ENCODE measurements around the gene PYGB. TPM values are rescaled to one million over a fixed set of nuclear protein-coding genes. Genes with fewer than 3 reads are reported as not detected.

The PYGB gene
- polyA plus RNA-seq, 4 donors, result 25.7 to 38.4 (median 32.7) TPM

DNA sequence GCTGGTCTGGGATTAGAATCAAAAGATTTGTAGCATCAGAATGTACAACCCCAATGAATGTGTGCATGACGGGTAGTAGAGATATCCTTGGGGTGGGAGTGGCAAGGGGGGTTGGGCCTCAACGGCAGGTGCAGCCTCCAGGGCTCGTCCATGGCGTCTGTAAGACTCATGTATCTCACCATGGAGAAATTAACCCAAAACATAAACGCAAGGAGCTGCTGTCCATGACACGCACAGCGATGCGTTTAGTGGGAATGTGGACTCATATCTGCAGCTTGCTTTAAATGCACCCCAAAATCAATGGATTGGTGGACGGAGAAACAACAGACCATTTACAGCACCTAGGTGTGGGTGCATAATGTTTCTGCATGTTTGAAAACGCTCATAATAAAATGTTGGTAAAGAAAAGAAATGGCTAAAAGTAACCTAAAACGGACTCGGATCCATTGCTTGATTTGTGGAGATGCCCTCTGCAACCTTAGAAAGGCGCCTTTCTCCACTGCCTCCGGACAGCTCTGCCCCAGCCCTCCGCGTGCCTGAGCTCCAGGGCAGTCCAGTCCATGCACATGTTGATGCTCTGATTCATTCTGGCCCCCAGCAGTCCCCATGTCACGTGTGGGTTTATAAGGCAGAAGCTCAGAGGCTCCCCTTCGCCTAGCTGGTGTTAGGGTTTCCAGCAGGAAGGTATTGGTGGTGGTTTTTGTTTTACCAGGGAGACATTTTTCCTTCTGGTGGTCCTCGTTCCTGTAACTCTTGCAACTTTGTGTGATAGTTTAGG is 24.5 kb downstream of the PYGB start:
- FAIRE-seq (no peak), DNase-seq (no peak)
- Histone ChIP-seq H3K27ac (ENCODE audit: low read depth in 1 of 3, low read length in 2 of 3) (no peak overlapping the region), H3K4me3 (ENCODE audit: low read depth in 1 of 3, low read length in 3 of 3) (no peak overlapping the region), H3K4me1 (ENCODE audit: control insufficient read depth in 3 of 3, insufficient read depth in 2 of 3, low read depth in 1 of 3, low read length in 2 of 3) (no peaks in the 10 kb centered on the region), H3K36me3 (ENCODE audit: control insufficient read depth in 3 of 3, insufficient read depth in 2 of 3, low read depth in 1 of 3, low read length in 3 of 3) (peaks cover 18 to 78% (median 27%) of the 10 kb centered on the region in 3 donors), H3K27me3 (ENCODE audit: control insufficient read depth in 3 of 3, insufficient read depth in 3 of 3, low read length in 3 of 3) (no peaks in the 10 kb centered on the region), H3K9me3 (ENCODE audit: control insufficient read depth in 2 of 2, insufficient read depth in 1 of 2, low read depth in 1 of 2, low read length in 1 of 2) (no peaks in the 10 kb centered on the region)
- WGBS, 3 donors, result 88 to 92% (median 91%) methylated on average over 19 of the region's 19 CpGs

- H3K27ac ChIP-seq (ENCODE audit: low read depth in 1 of 3, low read length in 2 of 3), result no peak overlapping the region
- H3K36me3 ChIP-seq (ENCODE audit: control insufficient read depth in 3 of 3, insufficient read depth in 2 of 3, low read depth in 1 of 3, low read length in 3 of 3), result peaks cover 18 to 85% (median 28%) of the 10 kb centered on the region in 3 donors
- no peak for DNase-seq
- H3K9me3 ChIP-seq (ENCODE audit: control insufficient read depth in 2 of 2, insufficient read depth in 1 of 2, low read depth in 1 of 2, low read length in 1 of 2), result no peaks in the 10 kb centered on the region
- no peaks in the 10 kb centered on the region for H3K4me1 ChIP-seq (ENCODE audit: control insufficient read depth in 3 of 3, insufficient read depth in 2 of 3, low read depth in 1 of 3, low read length in 2 of 3)
- no peak for FAIRE-seq
- no peaks in the 10 kb centered on the region for H3K27me3 ChIP-seq (ENCODE audit: control insufficient read depth in 3 of 3, insufficient read depth in 3 of 3, low read length in 3 of 3)
- 93 to 97% (median 94%) methylated on average over 10 of the region's 10 CpGs for WGBS, 3 donors
- H3K4me3 ChIP-seq (ENCODE audit: low read depth in 1 of 3, low read length in 3 of 3), result no peak overlapping the region
Measured at GRCh38 chr20:25273046-25273445, 25.2 kb downstream of the PYGB start.

DNA sequence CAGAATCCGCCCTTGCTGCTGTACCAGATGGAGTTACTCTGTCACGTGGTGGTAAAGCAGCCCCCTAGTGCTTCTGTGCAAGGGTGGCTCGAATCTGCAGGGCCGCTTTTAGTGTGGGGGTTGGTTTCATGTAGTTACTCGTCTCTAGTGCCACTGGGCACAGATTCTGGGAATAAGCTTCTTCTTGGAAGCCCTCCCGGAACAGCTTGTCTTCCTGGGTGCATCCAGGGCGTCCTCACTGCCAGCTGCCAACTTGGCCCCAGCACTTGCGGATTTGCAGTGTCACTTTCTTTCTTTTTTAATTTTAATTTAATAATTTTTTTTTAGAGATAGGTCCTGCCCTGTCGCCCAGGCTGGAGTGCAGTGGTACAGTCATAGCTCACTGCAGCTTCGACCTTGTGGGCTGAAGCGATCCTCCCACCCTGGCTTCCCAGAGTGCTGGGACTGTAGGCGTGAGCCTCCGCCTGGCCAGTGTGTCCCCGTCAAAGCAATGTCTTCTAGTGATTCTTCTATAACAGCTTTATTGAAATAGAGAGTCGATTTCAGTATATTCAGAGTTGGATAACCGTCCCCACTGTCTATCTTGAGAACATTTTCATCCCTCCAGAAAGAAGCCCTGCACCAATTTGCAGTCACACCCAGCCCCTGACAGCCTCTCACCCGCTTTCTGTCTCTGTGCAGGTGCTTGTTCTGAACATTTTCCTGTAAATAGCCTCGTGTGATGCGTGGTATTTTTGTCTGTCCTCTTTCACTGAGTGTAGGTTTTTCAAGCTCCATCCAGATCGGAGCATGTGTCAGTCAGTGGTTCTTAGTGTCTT is 25.9 kb downstream of the PYGB start:
- DNase-seq (no peak), FAIRE-seq (no peak)
- H3K4me3 ChIP-seq (ENCODE audit: low read depth in 1 of 3, low read length in 3 of 3), result no peak overlapping the region
- no peak overlapping the region for H3K27ac ChIP-seq (ENCODE audit: low read depth in 1 of 3, low read length in 2 of 3)
- H3K36me3 ChIP-seq (ENCODE audit: control insufficient read depth in 3 of 3, insufficient read depth in 2 of 3, low read depth in 1 of 3, low read length in 3 of 3), result peaks cover 21 to 92% (median 29%) of the 10 kb centered on the region in 3 donors
- no peaks in the 10 kb centered on the region for H3K9me3 ChIP-seq (ENCODE audit: control insufficient read depth in 2 of 2, insufficient read depth in 1 of 2, low read depth in 1 of 2, low read length in 1 of 2)
- H3K4me1 ChIP-seq (ENCODE audit: control insufficient read depth in 3 of 3, insufficient read depth in 2 of 3, low read depth in 1 of 3, low read length in 2 of 3), result no peaks in the 10 kb centered on the region
- H3K27me3 ChIP-seq (ENCODE audit: control insufficient read depth in 3 of 3, insufficient read depth in 3 of 3, low read length in 3 of 3), result no peaks in the 10 kb centered on the region
- WGBS, 3 donors, result 91 to 95% (median 93%) methylated on average over 20 of the region's 20 CpGs

- no peaks in the 10 kb centered on the region for H3K4me1 ChIP-seq (ENCODE audit: control insufficient read depth in 3 of 3, insufficient read depth in 2 of 3, low read depth in 1 of 3, low read length in 2 of 3)
- no peak overlapping the region for H3K27ac ChIP-seq (ENCODE audit: low read depth in 1 of 3, low read length in 2 of 3)
- FAIRE-seq, result no peak
- no peak for DNase-seq
- no peaks in the 10 kb centered on the region for H3K9me3 ChIP-seq (ENCODE audit: control insufficient read depth in 2 of 2, insufficient read depth in 1 of 2, low read depth in 1 of 2, low read length in 1 of 2)
- no peaks in the 10 kb centered on the region for H3K27me3 ChIP-seq (ENCODE audit: control insufficient read depth in 3 of 3, insufficient read depth in 3 of 3, low read length in 3 of 3)
- no peak overlapping the region for H3K4me3 ChIP-seq (ENCODE audit: low read depth in 1 of 3, low read length in 3 of 3)
- peaks cover 15 to 92% (median 27%) of the 10 kb centered on the region in 3 donors for H3K36me3 ChIP-seq (ENCODE audit: control insufficient read depth in 3 of 3, insufficient read depth in 2 of 3, low read depth in 1 of 3, low read length in 3 of 3)
- 91 to 97% (median 96%) methylated on average over 20 of the region's 20 CpGs for WGBS, 3 donors
Measured at GRCh38 chr20:25274481-25274880, 26.6 kb downstream of the PYGB start.

DNA sequence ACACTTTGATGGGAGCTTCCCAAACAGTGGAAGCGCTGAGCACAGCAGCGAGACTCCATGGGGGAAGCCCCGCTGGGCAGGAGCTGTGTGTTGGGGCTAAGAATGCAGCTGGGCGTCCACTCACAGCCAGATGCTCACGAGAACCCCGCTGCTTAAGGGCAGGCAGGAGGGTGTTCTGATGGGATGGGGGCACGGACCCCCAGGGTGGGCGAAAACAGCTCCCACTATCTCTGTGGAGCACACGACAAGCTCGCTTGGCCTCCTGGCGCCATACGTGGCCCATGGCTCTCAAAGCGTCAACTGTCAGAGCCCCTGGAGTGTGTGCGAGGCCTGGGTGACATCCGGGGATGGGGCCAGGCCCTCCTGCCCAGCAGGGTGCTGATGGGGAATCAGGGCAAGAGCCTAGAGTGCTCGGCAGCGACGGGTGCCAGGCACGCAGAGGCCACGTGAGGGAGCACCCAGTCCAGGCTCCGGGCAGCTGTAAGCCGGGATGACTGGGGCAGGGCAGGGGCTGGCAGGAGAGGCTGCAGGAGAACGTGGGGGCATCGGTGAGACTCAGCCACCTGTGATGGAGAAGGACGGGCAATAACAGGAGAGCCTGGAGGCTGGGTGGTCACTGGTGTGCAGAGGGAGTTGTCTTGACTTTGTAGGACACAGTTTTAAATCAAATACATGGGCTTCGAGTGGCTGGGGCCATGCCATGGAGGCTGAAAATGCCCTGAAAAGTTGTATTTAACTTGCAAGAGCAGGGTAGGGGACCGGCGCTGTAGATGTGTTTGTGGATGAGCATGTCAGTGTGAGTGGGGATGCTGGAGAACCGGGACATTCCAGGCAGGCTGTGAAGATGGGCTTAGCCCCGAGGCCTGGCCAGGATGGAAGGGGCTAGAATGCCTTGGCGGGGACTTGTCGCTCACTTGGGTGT is 27.3 kb downstream of the PYGB start:
- WGBS, 3 donors, result 93 to 97% (median 95%) methylated on average over 32 of the region's 32 CpGs
- Histone ChIP-seq H3K9me3 (ENCODE audit: control insufficient read depth in 2 of 2, insufficient read depth in 1 of 2, low read depth in 1 of 2, low read length in 1 of 2) (no peaks in the 10 kb centered on the region), H3K36me3 (ENCODE audit: control insufficient read depth in 3 of 3, insufficient read depth in 2 of 3, low read depth in 1 of 3, low read length in 3 of 3) (peaks cover 16 to 94% (median 28%) of the 10 kb centered on the region in 3 donors), H3K4me1 (ENCODE audit: control insufficient read depth in 3 of 3, insufficient read depth in 2 of 3, low read depth in 1 of 3, low read length in 2 of 3) (no peaks in the 10 kb centered on the region), H3K27me3 (ENCODE audit: control insufficient read depth in 3 of 3, insufficient read depth in 3 of 3, low read length in 3 of 3) (no peaks in the 10 kb centered on the region), H3K4me3 (ENCODE audit: low read depth in 1 of 3, low read length in 3 of 3) (no peak overlapping the region), H3K27ac (ENCODE audit: low read depth in 1 of 3, low read length in 2 of 3) (no peak overlapping the region)
- FAIRE-seq, result no peak
- no peak for DNase-seq

DNA sequence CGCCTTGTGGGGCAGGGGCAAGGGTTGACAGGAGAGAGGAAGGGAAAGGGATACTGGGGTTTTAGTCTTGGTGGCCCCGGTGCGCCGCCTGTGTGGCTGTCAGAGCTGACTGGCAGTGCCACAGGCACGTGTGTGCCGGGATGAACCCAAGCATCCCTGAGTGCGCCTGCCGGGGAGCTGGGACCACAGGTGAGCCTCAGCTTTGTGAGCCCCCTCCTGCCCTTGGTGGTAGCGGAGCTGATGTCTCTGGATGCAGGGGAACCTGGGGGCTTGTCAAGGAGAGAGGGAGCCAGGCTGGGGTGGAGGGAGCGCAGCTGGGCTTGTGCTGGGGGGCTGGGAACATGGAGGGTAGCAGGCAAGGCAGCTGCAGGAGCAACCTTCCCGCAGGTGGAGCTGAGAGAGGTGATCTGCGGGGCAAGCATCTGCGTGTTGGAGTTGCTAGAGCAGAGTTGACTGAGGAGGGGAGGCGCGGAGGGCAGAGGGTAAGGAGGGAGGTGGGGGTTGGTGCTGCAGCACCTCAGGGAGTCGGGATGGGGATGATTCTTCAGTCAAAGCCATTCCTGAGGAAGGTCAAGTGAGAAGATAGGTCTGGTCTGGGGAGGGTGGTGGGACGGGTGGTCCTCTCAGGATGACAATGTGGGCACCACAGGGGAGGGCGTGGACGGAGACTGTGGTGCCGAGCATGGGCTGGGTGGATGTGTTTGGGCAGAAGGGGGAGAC is 28.1 kb downstream of the PYGB start:
- DNase-seq, result no peak
- Histone ChIP-seq H3K4me1 (ENCODE audit: control insufficient read depth in 3 of 3, insufficient read depth in 2 of 3, low read depth in 1 of 3, low read length in 2 of 3) (no peaks in the 10 kb centered on the region), H3K36me3 (ENCODE audit: control insufficient read depth in 3 of 3, insufficient read depth in 2 of 3, low read depth in 1 of 3, low read length in 3 of 3) (peaks cover 17 to 96% (median 27%) of the 10 kb centered on the region in 3 donors)

DNA sequence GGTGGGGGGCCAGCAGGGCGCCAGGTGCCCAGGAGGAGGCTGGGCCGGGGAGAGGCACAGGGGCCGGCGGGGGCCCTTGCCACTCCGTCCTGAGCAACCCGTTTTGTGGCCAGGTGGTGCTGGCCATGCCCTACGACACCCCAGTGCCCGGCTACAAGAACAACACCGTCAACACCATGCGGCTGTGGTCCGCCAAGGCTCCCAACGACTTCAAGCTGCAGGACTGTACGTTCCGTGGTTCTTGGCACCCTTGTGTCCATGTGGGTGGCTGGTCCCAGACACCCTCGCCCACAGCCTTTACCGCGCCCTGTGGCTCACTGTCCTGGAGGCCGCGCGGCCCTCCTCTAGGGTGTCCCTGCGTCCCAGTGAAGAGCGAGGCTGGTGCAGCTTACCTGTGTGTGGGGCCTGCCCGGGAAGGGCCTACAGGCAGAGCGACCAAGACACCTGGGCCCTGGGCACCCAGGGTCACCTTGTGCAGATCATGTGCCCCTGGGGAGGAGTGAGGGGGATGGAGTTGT is 28.7 kb downstream of the PYGB start:
- H3K27me3 ChIP-seq (ENCODE audit: control insufficient read depth in 3 of 3, insufficient read depth in 3 of 3, low read length in 3 of 3), result no peaks in the 10 kb centered on the region
- no peak for FAIRE-seq
- H3K27ac ChIP-seq (ENCODE audit: low read depth in 1 of 3, low read length in 2 of 3), result no peak overlapping the region
- peaks cover 17 to 96% (median 21%) of the 10 kb centered on the region in 3 donors for H3K36me3 ChIP-seq (ENCODE audit: control insufficient read depth in 3 of 3, insufficient read depth in 2 of 3, low read depth in 1 of 3, low read length in 3 of 3)
- no peak for DNase-seq
- H3K4me1 ChIP-seq (ENCODE audit: control insufficient read depth in 3 of 3, insufficient read depth in 2 of 3, low read depth in 1 of 3, low read length in 2 of 3), result no peaks in the 10 kb centered on the region
- 91 to 97% (median 94%) methylated on average over 18 to 24 of the region's 24 CpGs for WGBS, 3 donors
- H3K9me3 ChIP-seq (ENCODE audit: control insufficient read depth in 2 of 2, insufficient read depth in 1 of 2, low read depth in 1 of 2, low read length in 1 of 2), result no peaks in the 10 kb centered on the region
- no peak overlapping the region for H3K4me3 ChIP-seq (ENCODE audit: low read depth in 1 of 3, low read length in 3 of 3)

More for the DNA sequence above, 28.1 kb downstream of the PYGB start:
- 95 to 98% (median 96%) methylated on average over 16 to 20 of the region's 20 CpGs for WGBS, 3 donors
- Histone ChIP-seq H3K9me3 (ENCODE audit: control insufficient read depth in 2 of 2, insufficient read depth in 1 of 2, low read depth in 1 of 2, low read length in 1 of 2) (no peaks in the 10 kb centered on the region), H3K4me3 (ENCODE audit: low read depth in 1 of 3, low read length in 3 of 3) (no peak overlapping the region), H3K27ac (ENCODE audit: low read depth in 1 of 3, low read length in 2 of 3) (no peak overlapping the region), H3K27me3 (ENCODE audit: control insufficient read depth in 3 of 3, insufficient read depth in 3 of 3, low read length in 3 of 3) (no peaks in the 10 kb centered on the region)
- no peak for FAIRE-seq
